Left renal pelvis (tissue), 4 donors: ENCODE results near the gene TANGO2. TPM values are rescaled to one million over a fixed set of nuclear protein-coding genes. Genes with fewer than 3 reads are reported as not detected.

Experiments used
- DNase-seq, 4 donors: peaks; one replicate each; pipeline ENCODE4 v3.0.0-alpha.2; 2013; ENCODE audit warnings: low read depth in 4 of 4, low spot score in 3 of 4
- polyA plus RNA-seq, 4 donors: library from polyadenylated mRNA; unstranded; fragments of 120-200 nt; gene quantifications; one replicate each; pipeline ENCODE4 v1.2.1, GENCODE V29; 2013; ENCODE audit not compliant: insufficient read length in 4 of 4

The TANGO2 gene, protein sequence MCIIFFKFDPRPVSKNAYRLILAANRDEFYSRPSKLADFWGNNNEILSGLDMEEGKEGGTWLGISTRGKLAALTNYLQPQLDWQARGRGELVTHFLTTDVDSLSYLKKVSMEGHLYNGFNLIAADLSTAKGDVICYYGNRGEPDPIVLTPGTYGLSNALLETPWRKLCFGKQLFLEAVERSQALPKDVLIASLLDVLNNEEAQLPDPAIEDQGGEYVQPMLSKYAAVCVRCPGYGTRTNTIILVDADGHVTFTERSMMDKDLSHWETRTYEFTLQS
- 10 to 100 TPM in 3 of 4 donors, 1 to 10 TPM in 1; 8.9 to 14.6 (median 11.4) TPM for polyA plus RNA-seq

DNA sequence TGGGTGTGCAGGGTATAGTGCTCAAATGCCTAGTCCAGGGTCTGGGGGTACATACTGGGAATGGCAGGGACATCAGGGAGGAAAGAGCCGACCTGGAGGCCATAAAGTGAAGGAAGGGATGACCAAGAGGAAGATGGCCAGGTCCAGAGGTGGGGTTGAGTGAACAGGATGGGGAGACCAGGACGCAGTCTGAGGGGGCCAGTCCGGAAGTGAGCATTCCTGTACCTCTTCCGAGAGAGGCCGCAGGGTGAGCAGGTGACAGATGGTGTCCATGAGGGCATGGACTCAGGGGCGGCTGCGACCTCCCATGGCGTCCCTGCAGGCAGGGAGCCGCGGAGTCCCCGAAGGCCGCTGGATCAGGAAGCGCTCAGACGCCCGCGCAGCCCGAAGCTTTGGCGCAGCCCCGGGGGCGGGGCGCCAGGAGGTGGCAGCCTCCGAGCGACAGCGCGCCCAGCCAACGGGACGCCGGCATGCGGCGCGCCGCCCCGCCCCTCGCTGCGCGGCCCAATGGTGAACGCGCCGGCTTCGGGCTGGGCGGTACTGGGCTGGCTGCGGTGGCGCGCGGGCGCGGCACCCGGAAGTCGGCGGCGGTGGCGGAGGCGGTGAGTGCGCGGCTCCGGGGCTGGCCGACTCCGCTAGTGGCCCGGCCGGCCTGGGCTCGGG is at the start of gene TANGO2:
TANGO2 (plus strand) TSS at position 578 of the 663 bp plus-strand sequence. CDS start 15,689 bp downstream, outside the sequence.
- peak; percentile 71 to 81 (median 79) for DNase-seq

DNA sequence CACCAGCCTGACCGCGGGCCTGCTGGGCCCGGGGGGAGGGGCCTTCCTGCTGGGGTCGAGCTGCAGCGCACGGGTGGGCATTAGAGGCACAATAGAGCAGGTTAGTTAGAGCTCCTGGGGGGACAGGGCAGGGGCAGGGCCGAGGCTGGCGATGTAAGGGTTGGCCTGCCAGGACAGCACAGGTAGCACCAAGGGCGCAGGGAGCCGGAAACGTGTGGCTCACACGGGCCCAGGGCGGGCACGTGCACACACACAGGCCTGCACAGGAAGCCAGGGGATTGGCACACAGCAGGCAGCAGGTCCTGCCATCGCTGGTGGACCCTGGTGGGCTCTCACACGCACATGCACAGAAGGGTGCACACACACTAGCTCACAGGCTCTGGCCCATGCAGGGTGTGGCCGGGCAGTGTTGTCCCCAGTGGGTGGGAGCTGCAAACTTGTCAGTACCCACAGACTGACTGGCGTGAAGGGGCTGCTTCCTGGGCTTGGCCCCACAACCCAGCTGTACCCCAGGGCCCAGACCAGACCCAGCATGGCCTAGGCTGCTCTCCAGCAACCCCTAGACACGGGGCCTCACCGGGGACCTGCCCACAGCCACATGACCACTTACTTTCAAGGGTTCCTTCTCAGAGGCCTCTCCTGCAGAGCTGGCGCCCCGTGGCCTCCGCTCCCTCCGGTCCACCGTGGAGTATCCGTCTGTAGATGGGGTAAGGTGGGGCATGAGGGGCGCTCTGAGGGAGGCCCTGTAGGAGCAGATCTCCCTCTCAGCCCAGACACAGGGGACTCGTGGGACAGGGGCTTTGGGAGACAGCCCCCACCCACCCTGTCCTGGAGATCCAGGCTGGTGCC is 49.4 kb upstream of the TANGO2 start:
- no peak for DNase-seq

DNA sequence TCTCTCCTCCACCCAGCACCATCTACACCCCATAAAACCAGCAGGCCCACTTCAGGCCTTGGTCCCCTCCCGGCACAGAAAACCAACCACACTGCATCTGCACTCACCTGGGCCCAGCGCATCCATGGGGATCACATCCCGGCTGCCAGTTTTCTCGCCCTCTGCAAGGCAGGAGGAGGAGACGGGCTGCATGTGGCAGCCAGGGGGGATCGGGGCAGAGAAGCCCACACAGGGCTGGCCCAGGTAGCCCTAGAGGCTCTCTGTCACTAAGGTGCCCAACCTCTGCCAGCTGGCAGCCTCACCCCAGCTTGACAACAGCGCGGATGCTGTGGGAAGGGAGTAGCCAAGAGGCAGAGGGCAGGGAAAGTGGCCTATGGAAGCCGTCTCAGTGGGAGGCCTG is 48.7 kb upstream of the TANGO2 start:
- no peak for DNase-seq

DNA sequence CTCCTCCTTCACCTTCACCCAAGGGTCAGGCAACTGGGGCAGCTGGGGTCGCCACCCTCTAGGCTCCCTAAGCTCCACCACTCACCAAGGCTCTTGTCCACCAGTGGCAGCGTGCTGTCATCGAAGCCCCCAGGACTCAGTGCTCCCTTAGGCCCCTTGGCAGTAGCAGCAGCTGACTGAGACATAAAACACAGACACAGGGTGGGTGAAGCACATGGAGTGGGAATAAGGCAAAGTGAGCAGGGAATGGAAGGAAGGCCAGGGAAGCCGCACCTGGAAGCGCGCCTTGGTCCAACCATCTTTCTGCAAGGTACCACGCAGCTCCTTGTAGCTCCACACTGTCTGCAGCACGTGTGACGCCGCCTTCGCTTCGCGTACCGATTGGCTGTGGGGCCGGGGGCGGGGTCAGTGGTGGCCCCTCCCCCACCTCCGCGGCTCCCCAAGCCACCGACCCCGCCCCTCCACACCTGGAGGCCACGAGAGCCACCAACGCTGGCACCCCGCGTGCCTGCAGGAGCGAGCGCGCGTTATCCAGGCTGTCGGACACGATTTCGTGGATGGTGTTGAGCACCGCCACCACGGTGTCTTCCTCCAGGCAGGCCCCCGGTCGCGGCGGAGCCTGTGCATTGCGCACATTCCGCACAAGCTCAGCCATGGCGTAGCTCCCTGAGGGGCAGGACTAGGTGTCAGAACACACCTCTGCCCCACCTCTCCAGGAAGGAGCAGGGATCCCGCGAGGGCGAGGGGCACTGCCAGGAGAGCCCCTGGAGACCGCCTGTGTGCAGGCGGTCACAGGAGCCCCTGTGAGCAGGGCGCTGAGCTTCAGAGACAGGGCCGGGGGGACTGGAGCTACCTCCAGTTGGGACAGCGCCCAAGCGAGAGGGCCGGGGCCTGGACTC is 48.0 kb upstream of the TANGO2 start:
- no peak for DNase-seq

DNA sequence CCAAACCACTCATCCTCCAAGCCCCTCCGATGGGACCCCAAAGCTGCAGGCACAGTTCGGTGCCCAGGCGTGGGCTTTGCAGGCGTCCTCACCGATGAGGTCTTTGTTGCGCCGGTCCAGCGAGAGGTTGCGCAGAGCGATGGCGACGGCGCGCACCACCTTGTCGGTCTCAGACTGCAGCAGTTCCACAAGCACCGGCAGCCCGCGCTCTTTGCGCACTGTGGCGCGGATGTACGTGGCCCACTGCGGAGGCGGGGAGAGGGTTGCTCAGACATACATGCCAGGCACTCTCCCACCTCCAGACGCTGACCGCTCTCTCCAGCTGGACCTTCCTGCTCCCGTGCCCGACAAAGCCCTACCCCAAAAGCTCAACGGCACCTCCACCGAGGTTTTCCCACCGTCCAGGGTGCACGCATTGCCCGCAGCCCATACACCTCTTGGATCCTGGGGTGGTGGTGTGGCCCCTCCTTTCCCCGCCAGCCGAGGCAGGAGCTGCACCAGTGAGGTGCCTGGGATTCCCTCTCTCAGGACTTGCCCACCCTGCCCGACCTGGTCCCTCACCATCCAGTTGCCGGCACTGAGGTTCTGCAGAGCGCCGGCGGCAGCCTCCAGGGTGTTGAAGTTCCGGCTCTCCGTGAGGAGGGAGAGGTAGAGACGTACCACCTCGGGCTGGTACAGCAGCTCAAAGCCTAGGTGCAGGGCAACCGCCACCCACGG is 47.2 kb upstream of the TANGO2 start:
- DNase-seq, result no peak

DNA sequence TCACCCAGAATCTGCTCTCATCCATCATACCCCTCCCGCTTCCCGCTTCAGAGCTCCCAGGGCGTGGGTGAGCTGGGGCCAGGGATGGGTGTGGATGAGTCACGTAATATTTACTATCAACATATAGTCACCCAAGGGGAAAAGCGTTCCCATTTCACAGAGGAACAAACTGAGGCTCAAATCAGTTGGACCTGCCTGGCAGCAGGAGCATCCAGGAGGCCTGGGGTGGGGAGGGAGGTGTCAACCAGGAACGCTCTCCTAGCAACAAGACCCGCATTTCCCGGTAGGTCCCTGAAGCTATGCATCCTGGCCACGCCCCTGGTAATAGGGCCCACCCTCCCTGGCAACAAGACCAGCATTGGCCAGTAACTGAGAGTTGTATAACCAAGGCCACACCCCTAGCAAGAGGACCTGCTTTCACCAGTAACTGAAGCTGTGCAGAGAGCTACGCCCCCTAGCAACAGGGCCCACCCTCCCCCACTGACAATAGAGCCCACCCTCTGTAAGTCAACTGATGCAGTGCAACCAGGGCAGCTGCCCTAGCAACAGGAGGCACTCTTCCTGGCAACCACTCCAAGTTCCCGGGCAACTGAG is 46.5 kb upstream of the TANGO2 start:
- DNase-seq, result peak in 1 of 4 donors; percentile 65

DNA sequence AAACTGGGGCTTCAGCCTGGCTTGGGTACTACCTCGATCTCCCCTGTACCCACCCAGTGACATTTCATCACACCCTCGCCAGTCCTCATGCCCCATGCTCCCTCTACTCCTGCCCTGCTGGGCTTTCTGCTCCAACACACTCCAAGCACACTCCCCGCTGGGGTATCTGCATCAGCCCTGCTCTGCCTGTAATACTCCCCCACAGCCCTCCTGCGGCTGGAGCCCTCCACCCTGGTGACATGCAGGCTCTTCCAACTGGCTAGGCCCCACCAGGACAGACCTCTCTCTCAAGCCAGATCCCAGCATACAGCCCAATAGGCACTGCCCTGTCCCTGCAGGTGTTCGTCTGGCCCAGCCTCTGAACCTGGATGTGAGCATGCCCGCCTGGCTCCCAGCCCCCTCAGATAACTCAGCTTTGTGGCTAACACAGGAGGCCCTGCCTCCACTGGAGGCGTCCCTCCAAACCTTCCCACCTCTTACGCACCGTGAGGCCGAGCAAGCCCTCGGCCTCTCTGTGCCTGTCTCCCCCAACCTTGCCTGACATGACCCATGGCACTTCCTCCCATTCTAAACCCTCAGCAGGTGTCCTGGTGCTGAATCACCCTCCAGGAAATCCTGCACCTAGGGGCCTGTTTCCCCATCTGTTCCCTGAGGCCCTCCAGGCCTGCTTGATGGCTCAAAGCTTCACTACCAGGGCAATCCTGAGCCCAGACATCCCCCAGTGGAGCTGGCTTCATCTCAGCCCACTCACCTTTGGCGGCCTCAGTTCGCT is 45.8 kb upstream of the TANGO2 start:
- no peak for DNase-seq

DNA sequence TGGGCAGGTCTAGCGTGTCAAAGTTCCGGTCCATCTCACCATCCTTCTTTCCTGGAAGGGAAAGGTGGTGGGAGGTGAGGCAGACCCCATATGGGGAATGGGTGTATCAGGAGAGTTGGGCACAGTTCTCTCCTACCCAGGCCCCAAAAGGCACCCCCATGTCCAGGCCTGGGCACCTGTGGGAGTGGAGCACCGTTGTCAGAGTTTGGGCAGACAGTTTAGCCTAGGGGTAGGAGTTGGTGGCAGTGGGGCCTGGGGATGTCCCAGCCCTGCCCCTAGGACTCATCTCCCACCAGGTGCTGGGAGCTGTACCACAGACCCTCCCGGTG is 45.2 kb upstream of the TANGO2 start:
- DNase-seq, result no peak

DNA sequence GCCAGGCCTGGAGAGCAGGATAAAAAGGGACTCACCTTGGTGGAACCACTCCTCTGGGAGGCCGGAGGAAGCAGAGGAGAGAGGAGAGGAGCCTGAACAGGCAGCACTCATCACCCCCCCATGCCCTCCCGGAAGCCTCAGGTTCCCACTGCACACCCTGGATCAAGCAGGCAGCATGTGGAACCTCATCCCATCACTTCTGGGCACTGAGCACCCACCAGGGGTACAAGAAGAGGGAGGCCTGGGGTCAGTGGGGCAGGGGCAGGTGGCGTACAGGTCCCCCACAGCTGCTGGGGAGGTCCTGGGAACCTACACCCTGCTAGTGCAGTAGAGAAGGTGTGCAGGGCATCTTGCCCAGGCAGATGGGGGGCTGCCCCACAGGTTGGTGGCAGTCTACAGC is 44.2 kb upstream of the TANGO2 start:
- no peak for DNase-seq

DNA sequence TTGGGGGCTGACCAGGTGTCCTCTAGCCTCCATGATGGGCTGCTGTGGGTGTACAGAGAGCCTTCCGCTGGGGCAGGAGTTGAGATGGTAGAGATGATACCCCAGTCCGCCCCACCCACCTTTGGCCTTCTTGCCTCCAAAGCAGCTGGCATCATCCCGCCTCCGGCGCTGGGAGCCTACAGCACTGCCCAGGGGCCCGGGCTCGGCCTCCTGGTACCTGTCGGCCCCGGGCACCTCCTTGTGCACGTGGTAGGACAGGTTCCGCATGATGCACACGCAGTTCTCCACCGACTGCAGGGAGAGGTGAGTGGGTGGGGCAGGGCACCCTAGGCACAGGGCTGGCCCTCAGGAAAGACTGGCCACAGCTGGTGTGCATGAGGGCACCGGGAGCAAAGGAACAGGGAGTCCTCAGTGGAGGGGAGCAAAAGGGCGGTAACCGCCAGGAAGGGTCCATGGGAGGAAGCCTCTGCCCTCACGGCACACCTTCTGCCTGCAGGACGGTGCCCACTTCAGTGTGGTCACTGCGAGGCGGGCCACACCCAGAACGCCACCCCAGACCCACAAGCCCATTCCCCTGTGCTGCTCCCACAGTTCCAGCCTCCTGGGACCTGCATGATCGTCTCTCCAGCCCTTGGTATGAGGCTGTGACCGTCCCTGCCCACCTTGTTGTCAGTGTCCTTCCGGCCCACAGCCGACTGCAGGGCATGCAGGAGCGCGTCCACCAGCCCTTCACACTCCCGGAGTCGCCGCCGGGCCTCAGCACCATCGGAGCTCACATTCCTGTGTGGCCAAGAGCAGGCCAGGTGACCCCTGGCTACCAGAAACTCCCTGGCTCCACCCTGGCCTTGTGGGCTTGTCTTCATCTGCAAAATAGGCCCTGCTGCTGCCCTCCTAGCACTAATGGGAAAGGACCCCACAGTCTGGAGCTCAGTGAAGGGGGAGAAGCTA is 43.3 kb upstream of the TANGO2 start:
- DNase-seq, result no peak

DNA sequence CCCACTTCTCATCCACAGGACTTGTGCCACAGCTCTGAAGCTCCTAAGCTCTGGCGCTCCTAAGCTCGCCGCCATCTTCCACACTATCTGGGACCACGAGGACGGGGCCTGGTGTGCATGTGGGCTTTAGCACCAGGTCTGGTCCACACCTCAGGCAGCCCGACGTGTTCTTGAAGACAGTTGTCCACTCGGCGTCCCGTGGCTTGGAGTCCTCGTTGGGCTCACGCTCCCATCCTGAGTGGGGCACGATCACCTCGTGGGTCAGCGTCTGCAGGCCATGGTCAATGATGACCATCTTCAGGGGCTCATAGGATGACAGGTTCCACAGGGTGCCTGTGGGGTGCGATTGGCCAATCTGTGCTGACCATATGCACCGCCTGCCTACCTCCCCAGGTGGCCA is 42.2 kb upstream of the TANGO2 start:
- DNase-seq, result no peak

DNA sequence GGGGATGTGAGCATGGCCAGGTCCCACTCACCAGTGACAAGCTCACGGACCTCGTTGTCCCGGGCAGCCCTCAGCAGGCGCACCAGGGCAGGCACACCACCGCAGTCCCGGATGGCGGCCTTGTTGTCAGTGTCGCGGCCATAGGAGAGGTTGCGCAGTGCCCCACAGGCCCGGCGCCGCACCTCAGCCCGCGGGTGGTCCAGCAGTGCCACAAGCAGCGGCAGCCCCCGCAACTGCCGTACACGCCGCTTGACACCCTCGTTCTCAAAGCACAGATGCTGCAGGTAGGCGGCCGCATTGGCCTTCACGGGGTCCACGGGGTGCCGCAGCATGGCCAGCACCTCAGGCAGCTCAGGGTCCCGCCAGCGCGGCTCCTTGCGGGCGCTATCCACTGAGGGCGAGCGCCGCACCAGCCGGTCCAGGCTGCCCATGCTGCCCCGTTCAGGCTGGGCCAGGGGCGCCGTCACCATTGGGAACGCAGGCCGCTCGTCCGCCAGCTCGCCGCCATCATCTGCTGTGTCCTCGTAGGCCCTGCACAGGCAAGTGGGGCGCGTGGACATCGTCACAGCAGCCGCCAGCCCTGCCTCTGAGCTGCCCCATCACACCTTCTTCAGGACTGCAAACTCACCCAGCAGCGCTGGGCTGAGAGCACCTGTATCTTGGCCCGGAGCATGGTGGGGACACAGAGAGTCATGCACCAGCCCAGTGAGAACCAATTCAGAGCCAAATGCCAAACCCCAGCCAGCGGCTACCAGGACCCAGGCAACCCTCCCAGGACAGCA is 41.0 kb upstream of the TANGO2 start:
- no peak for DNase-seq

DNA sequence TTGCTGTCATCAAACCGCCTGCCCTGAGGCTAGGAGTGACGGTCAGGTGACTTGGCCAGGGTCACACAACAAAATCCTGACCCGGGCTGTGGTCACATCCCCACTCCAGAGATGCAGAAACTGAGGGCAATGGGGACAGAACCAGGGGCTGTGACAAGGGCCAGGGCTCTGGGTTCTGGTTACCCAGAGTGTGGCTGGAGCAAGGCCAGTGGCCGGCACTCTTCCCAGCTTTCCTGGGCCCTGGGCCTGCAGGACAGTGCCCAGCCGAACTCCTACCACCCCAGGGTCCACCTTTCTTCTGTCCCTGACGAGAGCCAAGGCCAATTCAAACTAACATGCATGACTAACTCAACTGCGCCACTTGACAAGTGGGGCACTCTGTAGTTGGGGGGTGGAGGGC is 40.1 kb upstream of the TANGO2 start:
- no peak for DNase-seq

DNA sequence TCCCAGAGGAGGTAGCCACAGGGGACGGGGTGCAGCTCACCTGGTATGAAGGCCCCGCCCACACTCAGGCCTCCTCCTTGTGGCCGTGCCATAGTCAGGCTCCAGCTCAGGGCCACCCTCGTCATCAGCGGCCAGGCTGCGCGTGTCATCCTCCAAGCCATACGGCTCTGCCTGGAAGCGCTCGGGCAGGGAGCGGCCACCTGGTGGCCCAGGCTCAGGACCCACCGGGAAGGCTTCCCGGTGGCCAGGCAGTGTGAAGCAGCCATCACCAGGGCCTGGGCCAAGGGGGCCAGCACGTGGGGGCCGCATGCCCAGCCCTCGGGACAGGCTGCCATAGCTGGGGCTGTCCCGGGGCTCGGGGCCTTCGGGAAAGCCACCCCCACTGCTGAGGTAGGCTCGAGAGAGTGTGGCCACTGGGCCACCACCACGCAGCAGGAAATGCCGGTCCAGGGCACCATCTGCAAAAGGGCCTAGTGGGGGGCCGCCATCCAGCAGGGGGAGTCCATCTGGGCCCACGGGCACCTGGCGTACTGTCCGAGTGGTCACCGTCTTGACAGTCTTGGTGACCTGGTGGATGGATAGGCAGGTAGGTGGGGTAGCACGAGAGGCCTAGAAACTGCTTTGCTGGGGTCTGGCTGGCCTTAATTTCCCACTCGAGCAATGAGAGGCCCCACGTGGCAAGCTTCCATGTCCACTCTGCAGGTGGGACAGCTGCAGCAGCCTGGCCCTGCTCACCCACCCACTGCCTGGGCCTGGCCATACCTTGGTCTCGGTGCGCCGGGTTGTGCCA is 39.5 kb upstream of the TANGO2 start:
- DNase-seq, result no peak

DNA sequence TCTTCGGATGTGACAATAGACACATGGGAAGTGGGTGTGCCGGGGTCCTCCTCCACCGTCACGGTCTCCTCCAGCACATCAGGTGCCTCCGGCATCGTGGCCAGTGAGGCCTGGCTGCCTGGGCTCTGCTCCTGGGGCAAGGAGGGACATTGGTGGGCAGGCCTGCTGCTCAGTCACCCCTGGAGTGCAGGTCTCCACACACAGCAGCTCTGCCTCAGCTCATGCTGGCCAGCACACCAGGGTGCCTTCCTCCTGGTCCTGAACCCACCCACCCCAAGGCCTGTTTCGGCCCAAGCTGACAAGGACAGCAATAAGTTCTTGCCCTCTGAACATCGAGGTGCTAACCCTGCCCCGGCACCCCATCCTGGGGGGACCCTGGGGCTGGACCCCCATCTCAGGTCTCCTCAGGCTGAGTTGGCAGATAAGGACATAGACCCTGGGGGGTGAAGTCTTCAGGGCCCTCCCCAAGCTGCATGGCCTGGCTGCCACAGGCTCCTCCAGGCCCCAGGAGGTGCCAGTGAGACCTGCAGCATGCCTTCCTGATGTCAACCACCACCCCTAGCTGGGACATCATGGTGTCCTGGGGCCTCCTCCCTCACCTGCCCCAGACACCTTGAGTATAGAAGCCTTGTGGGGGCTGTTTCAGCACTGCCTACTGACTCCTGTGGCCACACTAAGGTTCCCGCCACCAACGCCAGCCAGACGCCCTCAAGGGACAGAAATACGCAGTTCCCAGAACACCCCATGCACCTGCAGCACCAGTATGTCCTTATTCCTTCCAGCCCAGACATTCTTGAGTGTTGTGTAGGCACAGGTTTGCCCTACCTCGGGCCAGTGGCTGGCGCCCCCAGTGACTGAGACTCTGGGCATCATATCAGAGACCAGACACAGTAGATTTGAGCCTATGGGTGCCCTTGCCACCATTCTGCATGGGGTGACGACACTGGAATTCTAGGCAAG is 38.7 kb upstream of the TANGO2 start:
- DNase-seq, result no peak
